AML-193 (cell line): Measurements from ENCODE around the gene RFX2.

Experiments used
- DNase-seq, 2 experiments: peaks; one replicate each; lab custom pipeline; 2025; lab: John Stamatoyannopoulos, UW

RFX2 gene

GRCh38 chr19:6103894-6104293, 6.4 kb downstream of the RFX2 start:
- DNase-seq: no peak

GRCh38 chr19:6103217-6103644, 7.1 kb downstream of the RFX2 start:
- no peak for DNase-seq

- DNase-seq: no peak
Measured at GRCh38 chr19:6101991-6102390, 8.3 kb downstream of the RFX2 start.

- DNase-seq: no peak
Measured at GRCh38 chr19:6101291-6101825, 8.9 kb downstream of the RFX2 start.

GRCh38 chr19:6100284-6100915, 9.9 kb downstream of the RFX2 start:
- peak; percentile 88 to 89 for DNase-seq

GRCh38 chr19:6099599-6099998, 10.7 kb downstream of the RFX2 start:
- no peak for DNase-seq

- no peak for DNase-seq
Measured at GRCh38 chr19:6099033-6099432, 11.3 kb downstream of the RFX2 start.

GRCh38 chr19:6098574-6098973, 11.7 kb downstream of the RFX2 start:
- no peak for DNase-seq

GRCh38 chr19:6097911-6098310, 12.4 kb downstream of the RFX2 start:
- no peak for DNase-seq

- no peak for DNase-seq
Measured at GRCh38 chr19:6095760-6096159, 14.5 kb downstream of the RFX2 start.

GRCh38 chr19:6092329-6093286, 17.7 kb downstream of the RFX2 start:
- no peak for DNase-seq

GRCh38 chr19:6091771-6092291, 18.5 kb downstream of the RFX2 start:
- no peak for DNase-seq

- no peak for DNase-seq
Measured at GRCh38 chr19:6090634-6091033, 19.7 kb downstream of the RFX2 start.

- no peak for DNase-seq
Measured at GRCh38 chr19:6088602-6089049, 21.7 kb downstream of the RFX2 start.

- no peak for DNase-seq
Measured at GRCh38 chr19:6087074-6087571, 23.2 kb downstream of the RFX2 start.

- no peak for DNase-seq
Measured at GRCh38 chr19:6086068-6086788, 24.1 kb downstream of the RFX2 start.

- DNase-seq: no peak
Measured at GRCh38 chr19:6084821-6085220, 25.5 kb downstream of the RFX2 start.

GRCh38 chr19:6079107-6079506, 31.2 kb downstream of the RFX2 start:
- no peak for DNase-seq

GRCh38 chr19:6078068-6078467, 32.2 kb downstream of the RFX2 start:
- no peak for DNase-seq

GRCh38 chr19:6076675-6077463, 33.4 kb downstream of the RFX2 start:
- no peak for DNase-seq

- DNase-seq: no peak
Measured at GRCh38 chr19:6076291-6076665, 34.0 kb downstream of the RFX2 start.
